ENCODE data around the gene YY2.

DNA sequence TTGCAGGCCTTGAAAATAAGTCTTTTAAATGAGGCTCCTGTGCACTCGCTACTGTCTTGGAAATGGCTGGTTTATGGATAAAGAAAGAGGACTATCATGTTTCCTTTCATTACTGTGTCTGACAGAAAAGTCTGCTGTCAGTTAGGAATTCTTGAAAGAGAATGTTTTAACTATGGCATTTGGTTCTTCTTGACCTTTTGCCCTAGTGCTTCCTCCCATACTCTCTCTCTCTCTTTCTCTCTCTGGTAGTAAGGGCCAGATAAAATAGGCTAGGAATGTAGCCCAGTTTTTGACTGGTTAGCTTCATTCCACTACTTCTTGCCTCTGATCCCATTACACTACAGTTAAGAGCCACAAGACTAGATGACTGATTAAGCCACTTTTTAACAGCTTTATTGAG, 29.8 kb downstream of the YY2 start:
- TF ChIP-seq TARDBP (IDR thresholded peaks at IDR 0.05) (no peak), L3MBTL2 (conservative IDR thresholded peaks at IDR 0.05) (no peak), SP1 (IDR thresholded peaks at IDR 0.05) (no peak), HDGF (IDR thresholded peaks at IDR 0.05; ENCODE audit: borderline replicate concordance) (no peak), BHLHE40 (IDR thresholded peaks at IDR 0.05; ENCODE audit: borderline replicate concordance) (no peak), CTBP1 (IDR thresholded peaks at IDR 0.05; ENCODE audit: borderline replicate concordance) (no peak), FOXM1 (IDR thresholded peaks at IDR 0.05; ENCODE audit: borderline replicate concordance) (no peak), ARNT (IDR thresholded peaks at IDR 0.05) (no peak), ELF4 (IDR thresholded peaks at IDR 0.05) (no peak)
- TF ChIP-seq, protein P1, sequence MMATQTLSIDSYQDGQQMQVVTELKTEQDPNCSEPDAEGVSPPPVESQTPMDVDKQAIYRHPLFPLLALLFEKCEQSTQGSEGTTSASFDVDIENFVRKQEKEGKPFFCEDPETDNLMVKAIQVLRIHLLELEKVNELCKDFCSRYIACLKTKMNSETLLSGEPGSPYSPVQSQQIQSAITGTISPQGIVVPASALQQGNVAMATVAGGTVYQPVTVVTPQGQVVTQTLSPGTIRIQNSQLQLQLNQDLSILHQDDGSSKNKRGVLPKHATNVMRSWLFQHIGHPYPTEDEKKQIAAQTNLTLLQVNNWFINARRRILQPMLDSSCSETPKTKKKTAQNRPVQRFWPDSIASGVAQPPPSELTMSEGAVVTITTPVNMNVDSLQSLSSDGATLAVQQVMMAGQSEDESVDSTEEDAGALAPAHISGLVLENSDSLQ (IDR thresholded peaks at IDR 0.05): no peak
